Lower lobe of right lung (tissue), 2 donors: ENCODE measurements around the gene CALY. TPM values are rescaled to one million over a fixed set of nuclear protein-coding genes. Genes with fewer than 3 reads are reported as not detected.

Experiments
- ATAC-seq, 2 donors: fragments of 200-7000 bp; cut with Tn5 transposase; one replicate each; pipeline ENCODE4 v1.9.1; 2020 to 2022; ENCODE audit warnings: mild to moderate bottlenecking in 2 of 2, moderate library complexity in 2 of 2
- DNase-seq: peaks from one replicate; pipeline ENCODE4 v3.0.0-alpha.2; 2020
- H3K27ac ChIP-seq: fragments of 200-600 bp; one replicate; pipeline ENCODE4 v1.8.0; 2022
- H3K27me3 ChIP-seq: fragments of 200-600 bp; one replicate; pipeline ENCODE4 v1.8.0; 2022; ENCODE audit warnings: low read depth
- H3K36me3 ChIP-seq: fragments of 200-600 bp; one replicate; pipeline ENCODE4 v1.8.0; 2022; ENCODE audit warnings: mild to moderate bottlenecking
- H3K4me1 ChIP-seq: fragments of 200-600 bp; one replicate; pipeline ENCODE4 v1.8.0; 2022
- H3K4me3 ChIP-seq: fragments of 200-600 bp; one replicate; pipeline ENCODE4 v1.8.0; 2022; ENCODE audit warnings: mild to moderate bottlenecking
- H3K9me3 ChIP-seq: fragments of 200-600 bp; one replicate; pipeline ENCODE4 v1.8.0; 2022
- CTCF ChIP-seq: fragments of 200-600 bp; IDR thresholded peaks from one replicate; pipeline ENCODE4 v1.8.0; 2022; ENCODE audit warnings: antibody characterized with exemption, mild to moderate bottlenecking
- intact Hi-C: fragments of 100-400 bp; cut with DNase I; formaldehyde crosslinking; loops from one replicate; pipeline ENCODE4 v1.11.0; 2022
- total RNA-seq: library from RNA; stranded (reverse); fragmentation: NEBNext Ultra II Directional; extraction: Animal tissue kit (Norgen Biotek cat#: 25700); gene quantifications from one replicate; pipeline ENCODE4 v1.2.1, GENCODE V29; 2021
- donor health status: DM: no; HTN: yes; CAD: no; lungs with severe emphysema.

The CALY gene
- total RNA-seq, 1 donor from 2014 or later = not detected

GRCh38 chr10:133364645-133365431 is 28.1 kb upstream of the CALY start:
- no peak for ATAC-seq
- H3K36me3 ChIP-seq = peaks cover 78% of the 10 kb centered on the region

GRCh38 chr10:133362846-133363245 is 26.1 kb upstream of the CALY start:
- intact Hi-C loops = no loop called here
- no peak for TF ChIP-seq CTCF
- no peak overlapping the region for H3K27ac ChIP-seq
- H3K36me3 ChIP-seq = peaks cover 58% of the 10 kb centered on the region
- no peaks in the 10 kb centered on the region for H3K9me3 ChIP-seq
- no peaks in the 10 kb centered on the region for H3K27me3 ChIP-seq
- H3K4me3 ChIP-seq = no peak overlapping the region
- H3K4me1 ChIP-seq = no peaks in the 10 kb centered on the region
- DNase-seq (no peak), ATAC-seq (no peak)

More at GRCh38 chr10:133364645-133365431, 28.1 kb upstream of the CALY start:
- Histone ChIP-seq H3K27ac (no peak overlapping the region), H3K4me3 (no peak overlapping the region), H3K27me3 (no peaks in the 10 kb centered on the region), H3K9me3 (no peaks in the 10 kb centered on the region), H3K4me1 (no peaks in the 10 kb centered on the region)
- no peak for TF ChIP-seq CTCF
- intact Hi-C loops = no loop called here
- DNase-seq = no peak

- H3K36me3 ChIP-seq = peaks cover 49% of the 10 kb centered on the region
- ATAC-seq = no peak
- H3K27me3 ChIP-seq = no peaks in the 10 kb centered on the region
- no peak for TF ChIP-seq CTCF
- no peaks in the 10 kb centered on the region for H3K9me3 ChIP-seq
- no peak for DNase-seq
- H3K4me3 ChIP-seq = no peak overlapping the region
- H3K4me1 ChIP-seq = peaks cover 6% of the 10 kb centered on the region
- intact Hi-C loops = no loop called here
- no peak overlapping the region for H3K27ac ChIP-seq
These were observed 25.2 kb upstream of the CALY start for GRCh38 chr10:133361773-133362441.

GRCh38 chr10:133361227-133361626 is 24.5 kb upstream of the CALY start:
- no peaks in the 10 kb centered on the region for H3K27me3 ChIP-seq
- intact Hi-C loops = no loop called here
- peaks cover 42% of the 10 kb centered on the region for H3K36me3 ChIP-seq
- H3K9me3 ChIP-seq = no peaks in the 10 kb centered on the region
- no peak overlapping the region for H3K27ac ChIP-seq
- no peak for DNase-seq
- ATAC-seq = no peak
- no peak for TF ChIP-seq CTCF
- no peak overlapping the region for H3K4me3 ChIP-seq
- peaks cover 12% of the 10 kb centered on the region for H3K4me1 ChIP-seq

GRCh38 chr10:133359972-133360610 is 23.4 kb upstream of the CALY start:
- ATAC-seq = no peak
- no peak overlapping the region for H3K4me3 ChIP-seq
- H3K27ac ChIP-seq = no peak overlapping the region
- peaks cover 18% of the 10 kb centered on the region for H3K4me1 ChIP-seq
- H3K36me3 ChIP-seq = peaks cover 31% of the 10 kb centered on the region
- TF ChIP-seq CTCF = no peak
- H3K9me3 ChIP-seq = no peaks in the 10 kb centered on the region
- intact Hi-C loops = no loop called here
- no peaks in the 10 kb centered on the region for H3K27me3 ChIP-seq
- DNase-seq = no peak
